SK-MEL-5 (cell line): Measurements from ENCODE around the gene ARMC2. TPM values are rescaled to one million over a fixed set of nuclear protein-coding genes. Genes with fewer than 3 reads are reported as not detected.

Source experiments
- DNase-seq: peaks from one replicate; pipeline ENCODE4 v3.0.0-alpha.2; 2016; ENCODE audit warnings: low read depth, low spot score
- in situ Hi-C: cut with HindIII; loops from 2 replicates; pipeline ENCODE4 v1.10.0; 2016; ENCODE audit warnings: low sequenced_read_pairs, high pct_unique_total_duplicates, low pct_unique_long_range_greater_than_20kb
- total RNA-seq: library from RNA; depleted of rRNA; stranded (reverse); fragments of >200 nt; shearing (Covaris generic); gene quantifications from 2 replicates; pipeline ENCODE4 v1.2.3, GENCODE V29; 2014

Gene ARMC2
- total RNA-seq, 1 experiment from 2014 or later, result 2.6 TPM

DNA sequence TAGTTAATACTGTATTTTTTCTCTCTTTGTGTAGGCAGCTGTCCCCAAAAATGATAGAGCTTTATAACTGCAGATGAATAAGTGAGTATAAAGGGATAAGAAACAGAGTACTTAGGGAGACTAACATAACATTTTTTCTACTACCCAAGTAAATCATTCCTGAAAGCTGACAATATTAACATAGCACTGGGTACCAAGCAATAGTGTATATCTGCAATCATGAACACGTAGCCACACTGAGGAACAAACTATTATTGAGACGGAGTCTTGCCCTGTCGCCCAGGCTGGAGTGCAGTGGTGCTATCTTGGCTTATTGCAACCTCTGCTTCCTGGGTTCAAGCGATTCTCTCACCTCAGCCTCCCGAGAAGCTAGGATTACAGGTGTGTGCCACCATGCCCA is 140.5 kb downstream of the ARMC2 start:
- in situ Hi-C loops, result no loop called here
- DNase-seq, result no peak

DNA sequence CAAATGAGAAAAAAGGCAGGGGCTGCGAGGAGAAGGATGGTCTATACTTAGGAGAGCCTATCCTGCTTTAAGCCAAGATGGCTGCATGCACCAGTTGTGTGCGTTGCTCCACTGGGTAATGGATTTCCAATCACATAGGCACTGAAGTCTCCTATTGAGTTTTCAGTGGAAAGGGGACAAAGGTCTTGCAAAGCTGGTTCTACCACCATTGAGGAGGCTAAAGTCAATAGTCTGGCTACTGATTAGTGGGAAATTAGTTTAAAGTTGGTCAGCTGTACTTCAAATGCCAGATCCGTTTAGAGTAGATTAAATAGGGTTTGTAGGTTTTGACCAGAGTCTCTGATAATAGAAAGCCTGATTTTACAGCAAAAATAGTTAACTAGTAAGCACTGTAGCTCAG is 141.5 kb downstream of the ARMC2 start:
- in situ Hi-C loops, result no loop called here
- no peak for DNase-seq

DNA sequence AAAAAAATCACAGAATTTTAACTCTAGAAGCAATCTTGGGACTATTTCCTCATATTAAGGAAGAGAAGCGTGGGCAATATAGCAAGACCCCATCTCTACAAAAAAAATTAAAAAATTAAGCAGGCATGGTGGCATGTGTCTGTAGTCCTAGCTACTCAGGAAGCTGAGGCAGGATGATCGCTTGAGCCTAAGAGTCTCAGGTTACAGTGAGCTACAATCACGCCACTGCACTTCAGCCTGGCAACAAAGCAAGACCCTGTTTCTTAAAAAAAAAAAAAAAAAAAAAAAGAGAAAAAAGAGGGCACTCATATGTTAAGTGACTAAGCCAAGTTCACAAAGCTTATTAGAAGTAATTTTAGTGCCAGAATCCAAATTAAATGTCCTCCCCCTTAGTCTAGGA is 145.7 kb downstream of the ARMC2 start:
- DNase-seq, result peak; percentile 57
- in situ Hi-C loops, result no loop called here

DNA sequence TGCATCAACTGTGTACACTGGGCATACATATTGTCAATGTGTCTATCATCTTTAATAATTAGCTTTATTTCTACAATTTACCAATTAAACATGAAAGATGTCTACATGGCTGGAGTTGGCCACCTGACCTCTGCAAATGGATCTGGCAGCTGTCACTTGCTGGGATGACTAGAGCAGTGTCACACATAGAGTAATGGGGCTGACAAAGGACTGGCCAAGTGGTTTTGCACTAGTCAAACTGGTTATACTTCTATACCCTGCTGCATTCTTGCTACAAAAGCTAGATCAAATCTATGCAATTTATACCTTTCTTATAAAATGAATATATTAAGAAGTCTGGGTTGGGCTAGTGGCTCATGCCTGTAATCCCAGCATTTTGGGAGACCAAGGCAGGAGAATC is 147.1 kb downstream of the ARMC2 start:
- in situ Hi-C loops, result no loop called here
- DNase-seq, result no peak

DNA sequence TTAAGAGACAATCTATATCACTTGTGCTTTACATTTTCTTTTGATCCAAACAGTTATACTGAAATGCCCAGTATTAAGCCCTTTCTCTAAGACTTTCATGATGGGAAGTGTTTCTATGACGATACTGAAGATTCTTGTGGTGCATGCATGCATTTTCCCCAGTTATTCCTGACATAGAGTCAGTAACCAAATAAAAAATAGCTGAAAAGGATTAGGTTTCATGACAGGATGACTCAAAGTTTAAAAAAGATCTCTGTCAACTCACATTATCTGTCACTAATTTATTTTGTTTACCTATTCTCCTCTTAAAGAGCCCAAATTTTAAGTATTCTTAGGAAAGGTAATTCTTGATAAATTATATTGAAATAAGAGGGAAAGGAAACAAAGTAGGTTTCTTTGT is 148.0 kb downstream of the ARMC2 start:
- in situ Hi-C loops, result no loop called here
- no peak for DNase-seq

DNA sequence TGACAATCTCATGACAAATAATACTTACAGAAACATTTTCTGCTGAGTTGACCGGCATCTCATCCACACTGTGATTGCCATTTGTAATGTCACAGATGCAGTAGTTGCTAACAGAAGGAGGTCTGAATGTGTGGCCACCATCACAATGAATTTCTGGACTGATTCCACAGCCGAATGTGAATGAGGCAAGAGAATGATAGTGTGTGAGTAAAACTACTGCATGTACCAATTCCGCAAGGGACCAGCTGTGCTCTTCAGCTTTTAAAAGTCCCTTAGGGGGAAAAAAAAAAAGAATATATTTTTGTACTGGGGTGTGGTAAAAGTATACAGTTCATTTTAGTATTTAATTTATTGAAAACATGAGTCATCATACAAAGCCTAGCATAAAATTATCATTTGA is 150.3 kb downstream of the ARMC2 start:
- in situ Hi-C loops, result no loop called here
- no peak for DNase-seq

DNA sequence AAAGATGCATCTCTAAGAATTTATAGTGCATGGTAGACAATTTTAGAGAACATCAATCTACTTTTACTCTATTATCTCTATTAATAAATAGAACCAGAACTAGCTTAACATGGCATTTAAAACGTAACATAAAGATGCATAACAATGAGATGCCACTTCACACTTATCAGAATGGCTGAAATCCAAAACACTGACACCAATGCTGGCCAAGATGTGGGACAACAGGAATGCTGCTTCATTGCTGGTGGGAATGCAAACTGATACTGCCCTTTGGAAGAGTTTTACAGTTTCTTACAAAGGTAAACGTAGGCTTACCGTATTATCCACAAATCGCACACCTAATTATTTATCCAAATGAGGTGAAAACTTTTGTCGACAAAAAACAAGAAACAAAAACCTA is 151.2 kb downstream of the ARMC2 start:
- in situ Hi-C loops, result no loop called here
- DNase-seq, result no peak

DNA sequence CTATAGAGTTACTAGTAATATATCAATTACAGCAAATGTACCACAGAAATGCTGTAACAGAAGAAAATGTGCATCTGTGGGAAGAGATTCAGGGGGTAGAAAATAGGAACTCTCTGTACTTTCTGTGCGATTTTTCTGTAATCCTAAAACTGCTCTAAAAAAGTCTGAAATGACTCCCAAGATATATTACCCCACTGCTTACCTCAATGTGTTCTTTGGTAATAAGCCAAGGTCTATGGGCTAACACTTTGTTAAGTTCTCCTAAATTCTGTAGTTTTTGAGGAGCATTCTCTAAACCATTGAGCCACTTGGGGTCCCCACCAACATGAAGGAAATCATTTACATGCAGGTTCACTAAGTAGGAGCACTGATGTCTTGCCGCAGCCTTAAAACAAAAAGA is 152.1 kb downstream of the ARMC2 start:
- DNase-seq, result no peak
- in situ Hi-C loops, result no loop called here

DNA sequence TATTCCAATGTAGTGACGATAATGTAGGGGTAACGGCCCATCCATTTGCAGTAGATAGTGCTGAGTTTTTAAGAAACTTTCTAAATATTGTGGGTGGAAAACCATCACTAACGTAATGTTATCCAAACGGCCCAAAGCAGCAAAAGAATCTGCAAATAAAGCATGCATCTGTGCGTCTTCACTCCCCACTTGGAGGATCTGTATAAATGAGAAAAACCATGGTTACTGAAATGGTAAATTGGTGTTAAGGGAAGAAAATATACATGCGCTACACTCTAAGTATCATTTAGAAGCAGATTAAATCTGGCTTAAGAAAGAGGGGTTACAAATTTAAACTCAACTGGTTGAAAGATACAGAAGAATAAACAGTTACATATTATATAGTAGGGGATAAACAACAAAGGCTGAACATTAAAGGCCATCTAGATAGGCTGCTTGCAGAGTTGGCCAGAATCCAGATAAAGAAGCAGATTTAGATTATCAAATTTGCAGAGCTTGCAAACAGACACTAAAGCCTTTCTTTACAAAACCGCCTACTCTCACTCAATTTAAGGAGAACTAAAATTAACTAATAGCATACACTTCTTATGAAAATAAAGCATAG is 153.2 kb downstream of the ARMC2 start:
- DNase-seq, result no peak
- in situ Hi-C loops, result no loop called here

DNA sequence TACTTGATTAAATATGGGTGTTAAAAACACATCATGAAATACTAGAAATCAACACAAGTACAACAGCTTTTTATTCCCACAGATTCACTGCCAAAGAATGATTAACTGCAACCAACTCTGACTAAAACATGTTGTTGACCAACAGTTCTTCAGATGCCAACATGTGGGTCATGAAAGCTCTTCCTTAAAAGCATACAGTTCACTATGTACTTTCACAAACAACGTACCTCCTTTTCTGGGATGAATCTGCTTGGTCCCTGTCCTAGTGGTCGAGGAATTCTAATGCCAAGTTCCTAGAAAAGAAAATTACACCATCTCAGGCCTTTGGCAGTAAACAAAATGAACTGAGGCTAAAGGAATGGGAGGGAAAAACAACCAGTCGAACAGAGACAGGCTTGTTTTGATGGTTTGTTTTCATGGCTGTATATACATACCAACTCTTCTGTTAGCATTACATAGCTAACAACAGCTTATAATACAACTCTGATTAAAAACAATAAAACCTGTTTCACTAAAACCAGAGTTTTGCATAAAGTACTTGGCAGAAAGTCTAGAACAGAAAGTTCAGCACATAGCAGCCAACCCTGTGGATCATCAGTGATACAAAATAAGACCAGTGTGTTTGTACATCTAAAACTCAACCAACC is 154.0 kb downstream of the ARMC2 start:
- in situ Hi-C loops, result no loop called here
- DNase-seq, result no peak

DNA sequence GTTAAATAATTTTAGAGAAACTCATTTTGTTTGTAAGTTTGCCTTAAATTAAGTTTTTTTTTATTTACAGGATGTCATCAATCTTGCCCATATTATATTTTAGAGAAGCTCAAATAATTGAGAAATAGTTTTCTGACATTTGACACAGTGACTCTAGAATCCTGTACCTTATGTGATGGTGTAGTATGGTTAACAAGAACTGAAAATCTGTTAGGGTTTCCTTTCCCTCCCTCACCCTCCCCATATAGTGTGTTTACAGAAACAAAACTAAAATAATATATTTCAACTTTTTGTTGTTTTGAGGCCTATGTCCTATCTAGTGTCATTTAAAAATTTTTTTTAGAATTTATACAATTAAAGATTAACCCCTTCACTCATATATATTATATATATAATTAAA is 154.7 kb downstream of the ARMC2 start:
- in situ Hi-C loops, result no loop called here
- DNase-seq, result no peak

DNA sequence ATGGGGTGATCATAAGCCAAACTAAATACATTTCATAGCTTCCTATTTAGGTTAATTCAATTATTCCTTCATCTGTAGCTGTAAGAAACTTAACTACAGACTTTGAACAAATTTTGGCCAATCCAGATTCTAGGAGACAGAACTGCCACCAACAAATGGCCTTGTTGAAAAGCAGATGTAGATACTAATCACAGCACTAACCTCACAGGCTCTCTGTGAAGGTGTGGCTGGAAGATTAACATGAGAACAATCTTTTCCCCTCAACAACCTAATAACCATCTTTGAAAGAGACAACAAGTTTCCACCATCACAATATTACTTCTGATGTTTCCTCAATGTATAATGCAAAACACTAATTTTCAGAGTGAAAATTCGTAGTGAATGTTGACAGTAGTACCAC is 158.6 kb downstream of the ARMC2 start:
- no peak for DNase-seq
- in situ Hi-C loops, result no loop called here

DNA sequence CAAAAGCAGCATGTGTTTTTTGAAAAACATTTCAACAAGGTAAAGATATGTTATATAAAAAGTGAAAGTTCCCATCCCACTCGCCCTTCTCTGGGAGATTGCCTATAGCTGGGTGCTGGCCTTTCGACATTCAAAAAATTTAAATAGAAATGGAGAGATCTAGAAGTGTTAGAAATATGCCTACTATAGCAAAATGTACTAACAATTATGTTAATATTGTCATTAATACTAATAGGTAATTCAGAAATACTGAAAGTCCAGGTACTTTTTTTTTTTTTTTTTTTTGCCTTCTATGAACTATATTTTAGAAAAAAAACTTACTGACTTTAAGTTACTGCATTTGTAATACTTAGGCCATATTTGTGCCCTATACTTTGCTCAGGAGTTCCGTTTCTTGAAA is 159.3 kb downstream of the ARMC2 start:
- DNase-seq, result no peak
- in situ Hi-C loops, result no loop called here

DNA sequence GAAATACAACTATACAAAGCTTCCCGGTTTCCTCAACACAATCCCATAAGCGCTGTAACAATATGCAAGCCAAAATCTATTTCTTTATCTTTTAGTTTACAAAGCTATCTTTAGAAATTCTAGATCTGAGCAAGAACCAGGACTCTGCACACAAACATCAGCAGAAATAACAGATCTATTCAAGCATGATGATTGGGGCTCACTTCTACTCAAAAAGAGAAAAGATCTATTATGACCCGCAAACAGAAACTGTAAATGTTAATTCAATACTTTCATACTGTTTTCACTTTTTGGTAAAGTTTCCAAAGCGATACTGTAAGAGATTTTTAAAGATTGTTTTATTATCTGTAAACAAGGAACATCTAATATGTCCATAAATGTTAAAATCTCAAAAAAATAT is 159.8 kb downstream of the ARMC2 start:
- in situ Hi-C loops, result no loop called here
- DNase-seq, result no peak

DNA sequence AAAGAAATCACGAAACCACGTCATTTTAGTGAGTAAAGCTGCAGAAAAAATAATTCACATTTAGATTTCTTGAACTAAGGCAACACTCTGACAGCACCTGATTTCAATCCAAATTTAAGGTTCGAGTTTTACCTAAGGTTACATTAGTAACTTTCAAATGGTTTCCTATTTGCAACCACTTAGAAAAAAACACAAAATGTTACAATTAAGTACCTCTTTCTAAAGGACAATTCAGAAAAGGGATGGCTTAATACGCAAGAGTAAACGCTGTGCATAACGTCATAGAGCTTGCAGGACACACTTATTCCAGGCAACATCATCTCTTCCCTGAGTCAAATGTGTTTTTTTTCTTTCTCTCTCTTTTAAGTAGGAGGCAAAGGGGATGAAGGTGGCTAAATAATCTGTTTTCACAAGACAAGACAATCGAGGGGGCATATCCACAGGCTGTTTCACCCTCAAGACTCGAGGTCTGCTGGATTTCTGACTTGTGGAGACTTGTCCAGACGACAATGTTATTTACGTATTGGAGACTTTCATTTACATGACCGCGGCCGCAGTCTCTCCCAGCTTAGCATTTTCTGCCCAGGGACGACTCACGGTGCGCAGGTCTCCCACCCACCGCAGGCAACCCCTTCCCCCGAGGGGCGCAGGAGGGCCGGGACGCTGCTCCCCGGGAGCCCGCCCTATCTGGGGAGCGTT is 160.5 kb downstream of the ARMC2 start:
- in situ Hi-C loops, result no loop called here
- DNase-seq, result peak; percentile 52

DNA sequence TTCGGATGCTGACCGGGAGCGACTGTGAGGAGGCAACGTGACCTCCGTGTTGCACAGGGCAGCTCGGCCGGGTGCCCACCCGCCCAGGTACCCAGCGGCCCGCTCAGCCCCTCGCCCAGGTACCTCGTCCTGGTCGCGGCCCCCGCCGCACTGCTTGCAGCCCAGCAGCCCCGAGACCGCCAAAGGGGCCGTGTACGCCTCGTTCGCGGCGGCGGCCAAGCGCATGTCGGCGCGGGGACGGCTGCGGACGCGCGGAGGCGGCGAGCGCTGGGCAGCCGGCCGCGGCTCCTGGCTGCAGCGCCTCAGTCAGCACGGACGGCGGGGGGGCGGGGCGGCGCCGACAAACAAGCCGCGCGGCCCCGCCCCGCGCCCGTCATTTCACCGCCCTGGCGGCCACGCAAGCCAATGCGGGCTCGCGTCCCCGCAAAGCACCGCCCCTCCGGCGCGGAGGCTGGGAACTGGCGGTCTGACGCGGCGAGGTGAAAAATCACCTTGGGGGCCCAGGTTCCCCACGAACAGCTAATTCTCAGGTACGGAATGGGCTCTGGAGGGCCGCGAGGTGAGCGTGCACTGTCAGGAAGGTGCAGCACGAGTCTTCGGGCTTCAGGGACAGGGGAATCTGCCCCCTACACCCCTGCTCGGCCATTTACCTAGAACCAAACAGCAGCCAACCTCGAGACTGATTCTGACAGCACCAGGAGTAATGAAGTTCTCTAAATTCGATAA is 161.2 kb downstream of the ARMC2 start:
- in situ Hi-C loops, result no loop called here
- peak; percentile 79 for DNase-seq

DNA sequence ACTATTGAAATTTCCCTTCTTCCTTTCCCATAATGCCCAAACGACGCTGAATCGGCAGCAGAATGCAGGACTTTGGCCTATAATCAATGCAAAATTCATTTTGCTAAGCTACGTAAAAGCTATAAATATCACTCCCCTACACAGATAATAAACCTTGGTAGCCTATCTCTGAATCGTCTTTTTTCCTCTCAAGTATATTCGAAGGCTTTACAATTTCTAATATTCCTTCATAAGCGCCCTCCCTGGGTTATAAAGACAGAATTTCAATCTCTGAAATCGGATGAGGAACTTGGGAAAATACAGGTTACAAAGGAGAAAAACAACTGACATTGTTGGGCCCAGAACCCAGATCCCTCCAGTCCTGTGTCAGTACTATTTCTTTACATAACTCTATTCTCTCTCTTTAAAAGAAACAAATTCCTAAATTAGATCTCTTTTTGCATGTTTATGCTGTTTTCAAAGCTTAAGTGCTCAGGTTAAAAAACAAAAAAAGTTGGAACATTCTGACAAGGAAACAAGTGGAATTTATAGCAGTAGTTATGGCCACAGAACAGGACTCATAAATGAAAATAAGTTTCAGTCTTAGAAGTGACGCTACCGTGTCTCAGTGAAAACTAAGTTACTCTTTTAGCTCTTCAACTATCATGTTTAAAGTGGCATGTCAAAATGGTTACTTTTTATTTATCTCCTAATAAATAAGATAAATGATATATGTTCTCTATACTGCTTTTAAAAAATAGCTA is 161.9 kb downstream of the ARMC2 start:
- DNase-seq, result no peak
- in situ Hi-C loops, result no loop called here

DNA sequence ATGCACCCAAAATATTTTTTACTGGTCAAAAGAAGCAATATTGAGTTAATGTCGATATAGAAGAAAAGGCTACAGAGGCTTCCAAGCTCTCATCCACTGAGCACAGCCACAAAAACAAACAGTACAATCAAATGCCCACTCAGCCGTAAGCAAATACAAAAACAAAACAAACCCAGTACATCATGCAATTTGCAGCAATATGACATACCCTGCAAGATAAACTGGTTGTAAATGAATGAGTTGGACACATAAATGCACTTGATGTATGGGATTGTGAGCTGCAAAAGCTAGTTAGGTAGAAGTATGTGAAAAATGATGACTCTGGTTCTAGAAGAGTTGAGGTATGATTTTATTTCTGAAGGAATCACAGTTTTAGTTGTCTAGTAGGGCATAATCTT is 162.5 kb downstream of the ARMC2 start:
- in situ Hi-C loops, result no loop called here
- no peak for DNase-seq
